ENCODE measurements around the gene HOXC12.

GRCh38 chr12:53952335-53952694 is 2.4 kb upstream of the HOXC12 start:
- no peak for TF ChIP-seq CTCF (IDR thresholded peaks at IDR 0.05)
- TF ChIP-seq POLR2A (IDR thresholded peaks at IDR 0.05) = no peak
- no peak for TF ChIP-seq POLR2AphosphoS5 (IDR thresholded peaks at IDR 0.05)

Measured in upper lobe of left lung (tissue), 4 donors.